Activated naive CD4-positive, alpha-beta T cell treated with anti-CD3 and anti-CD28 coated beads, Interleukin-2, amount 50 U/mL, for 16 hours (primary cell): Measurements from ENCODE around the gene TBC1D5.
"Not testable (repeated sequence)": the region's sequence is repeated elsewhere in the genome, so short reads cannot be mapped to it uniquely, and the experiment has no call there.

Experiments
- DNase-seq: peaks from one replicate; pipeline ENCODE4 v3.0.0-alpha.2; 2020

TBC1D5 gene

GRCh38 chr3:17707813-17708543 is 34.5 kb downstream of the TBC1D5 start:
- no peak for DNase-seq

- DNase-seq: not testable (repeated sequence)
Measured at GRCh38 chr3:17705991-17706390, 36.4 kb downstream of the TBC1D5 start.

GRCh38 chr3:17699815-17700214 is 42.6 kb downstream of the TBC1D5 start:
- not testable (repeated sequence) for DNase-seq

- not testable (repeated sequence) for DNase-seq
Measured at GRCh38 chr3:17695665-17696064, 46.8 kb downstream of the TBC1D5 start.

- DNase-seq: not testable (repeated sequence)
Measured at GRCh38 chr3:17693670-17693999, 48.8 kb downstream of the TBC1D5 start.

GRCh38 chr3:17692846-17693669 is 49.4 kb downstream of the TBC1D5 start:
- DNase-seq: not testable (repeated sequence)

GRCh38 chr3:17687566-17687965 is 54.9 kb downstream of the TBC1D5 start:
- no peak for DNase-seq

GRCh38 chr3:17686613-17687012 is 55.8 kb downstream of the TBC1D5 start:
- no peak for DNase-seq

GRCh38 chr3:17683542-17684207 is 58.8 kb downstream of the TBC1D5 start:
- no peak for DNase-seq

- no peak for DNase-seq
Measured at GRCh38 chr3:17680530-17680929, 61.9 kb downstream of the TBC1D5 start.

GRCh38 chr3:17678116-17678741 is 64.2 kb downstream of the TBC1D5 start:
- DNase-seq: no peak

- no peak for DNase-seq
Measured at GRCh38 chr3:17674082-17674686, 68.2 kb downstream of the TBC1D5 start.

- no peak for DNase-seq
Measured at GRCh38 chr3:17672506-17672905, 69.9 kb downstream of the TBC1D5 start.

- no peak for DNase-seq
Measured at GRCh38 chr3:17670749-17671148, 71.7 kb downstream of the TBC1D5 start.

- no peak for DNase-seq
Measured at GRCh38 chr3:17664923-17665322, 77.5 kb downstream of the TBC1D5 start.

GRCh38 chr3:17656264-17656663 is 86.2 kb downstream of the TBC1D5 start:
- no peak for DNase-seq

GRCh38 chr3:17655743-17656142 is 86.7 kb downstream of the TBC1D5 start:
- no peak for DNase-seq

- DNase-seq: not testable (repeated sequence)
Measured at GRCh38 chr3:17649748-17650147, 92.7 kb downstream of the TBC1D5 start.

GRCh38 chr3:17648630-17649355 is 93.6 kb downstream of the TBC1D5 start:
- DNase-seq: not testable (repeated sequence)

GRCh38 chr3:17645074-17645698 is 97.2 kb downstream of the TBC1D5 start:
- DNase-seq: no peak

- DNase-seq: no peak
Measured at GRCh38 chr3:17643691-17644090, 98.7 kb downstream of the TBC1D5 start.

GRCh38 chr3:17642474-17642873 is 100.0 kb downstream of the TBC1D5 start:
- no peak for DNase-seq
